ENCODE measurements around the gene RALY.
"Not testable (repeated sequence)": the region's sequence is repeated elsewhere in the genome, so short reads cannot be mapped to it uniquely, and the experiment has no call there.

The RALY gene

DNA sequence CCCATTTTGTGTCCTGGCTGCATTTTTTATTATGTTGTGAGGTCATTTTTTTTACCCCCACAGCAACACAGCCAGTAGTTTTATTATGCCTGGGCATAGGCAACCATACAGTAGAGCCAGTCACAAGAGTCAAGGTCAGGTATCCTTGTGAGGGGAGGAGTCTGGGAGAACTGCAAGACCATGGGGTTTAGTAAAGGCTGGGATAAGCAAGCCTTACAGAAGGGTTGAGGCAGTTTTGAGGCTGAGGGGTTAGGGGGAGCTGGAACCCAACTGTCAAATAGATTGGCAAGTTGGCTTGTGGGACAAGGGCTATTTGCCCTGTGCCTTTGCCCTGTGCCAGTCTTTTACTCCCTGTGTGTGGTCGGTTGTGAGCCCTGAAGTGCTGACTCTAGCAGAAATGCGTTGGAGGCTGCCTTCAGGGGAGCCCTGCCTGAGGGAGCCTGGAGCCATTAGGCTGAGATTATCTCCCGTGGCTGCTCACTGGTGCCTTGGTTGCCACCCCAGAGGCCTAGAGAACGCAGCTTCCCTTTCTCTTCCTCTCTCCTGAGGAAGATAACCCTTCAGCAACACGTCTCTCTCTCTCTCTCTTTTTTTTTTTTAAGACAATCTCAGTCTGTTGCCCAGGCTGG, 31.1 kb downstream of the RALY start:
- no peak overlapping the region for H3K4me3 ChIP-seq (ENCODE audit: control insufficient read depth, low read depth, low read length)
- TF ChIP-seq, protein P1, sequence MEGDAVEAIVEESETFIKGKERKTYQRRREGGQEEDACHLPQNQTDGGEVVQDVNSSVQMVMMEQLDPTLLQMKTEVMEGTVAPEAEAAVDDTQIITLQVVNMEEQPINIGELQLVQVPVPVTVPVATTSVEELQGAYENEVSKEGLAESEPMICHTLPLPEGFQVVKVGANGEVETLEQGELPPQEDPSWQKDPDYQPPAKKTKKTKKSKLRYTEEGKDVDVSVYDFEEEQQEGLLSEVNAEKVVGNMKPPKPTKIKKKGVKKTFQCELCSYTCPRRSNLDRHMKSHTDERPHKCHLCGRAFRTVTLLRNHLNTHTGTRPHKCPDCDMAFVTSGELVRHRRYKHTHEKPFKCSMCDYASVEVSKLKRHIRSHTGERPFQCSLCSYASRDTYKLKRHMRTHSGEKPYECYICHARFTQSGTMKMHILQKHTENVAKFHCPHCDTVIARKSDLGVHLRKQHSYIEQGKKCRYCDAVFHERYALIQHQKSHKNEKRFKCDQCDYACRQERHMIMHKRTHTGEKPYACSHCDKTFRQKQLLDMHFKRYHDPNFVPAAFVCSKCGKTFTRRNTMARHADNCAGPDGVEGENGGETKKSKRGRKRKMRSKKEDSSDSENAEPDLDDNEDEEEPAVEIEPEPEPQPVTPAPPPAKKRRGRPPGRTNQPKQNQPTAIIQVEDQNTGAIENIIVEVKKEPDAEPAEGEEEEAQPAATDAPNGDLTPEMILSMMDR (conservative IDR thresholded peaks at IDR 0.05; ENCODE audit: control insufficient read depth, insufficient read depth, low read depth, low read length): no peak

DNA sequence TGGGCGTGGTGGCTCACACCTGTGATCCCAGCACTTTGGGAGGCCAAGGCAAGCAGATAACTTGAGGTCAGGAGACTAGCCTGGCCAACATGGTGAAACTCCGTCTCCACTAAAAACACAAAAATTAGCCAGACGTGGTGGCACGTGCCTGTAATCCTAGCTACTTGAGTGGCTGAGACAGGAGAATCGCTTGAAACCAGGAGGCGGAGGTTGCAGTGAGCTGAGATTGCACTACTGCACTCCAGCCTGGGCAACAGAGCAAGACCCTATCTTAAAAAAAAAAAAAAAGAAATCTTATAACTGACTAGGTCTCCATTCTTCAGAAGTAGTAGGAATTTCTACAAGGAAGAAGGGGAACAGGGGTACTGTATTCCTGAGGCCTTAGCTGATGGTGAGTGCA, 34.3 kb downstream of the RALY start:
- DNase-seq (ENCODE audit: low read depth); H3K4me3 ChIP-seq (ENCODE audit: control insufficient read depth, low read depth, low read length): not testable (repeated sequence)

More for the DNA sequence above, 31.1 kb downstream of the RALY start:
- DNase-seq (ENCODE audit: low read depth): no peak

DNA sequence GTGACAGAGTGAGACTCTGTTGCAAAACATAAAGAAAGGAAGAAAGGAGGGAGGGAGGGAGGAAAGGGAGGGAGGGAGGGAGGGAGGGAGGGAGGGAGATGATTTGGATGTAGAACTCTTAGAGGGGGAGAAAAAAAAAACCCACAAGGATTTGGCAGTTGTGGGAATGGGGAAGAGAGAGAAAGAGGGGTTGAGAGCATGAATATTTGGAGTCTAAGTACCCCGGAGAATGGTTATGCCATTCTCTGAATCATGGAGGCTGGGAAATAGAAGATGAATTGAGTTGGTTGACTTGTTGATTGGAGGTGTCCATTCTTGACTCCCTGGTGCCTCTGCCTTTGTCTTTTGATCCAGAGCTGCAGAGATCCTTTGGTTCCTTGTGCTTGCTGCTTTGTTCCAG, 35.7 kb downstream of the RALY start:
- TF ChIP-seq, protein P1 (conservative IDR thresholded peaks at IDR 0.05; ENCODE audit: control insufficient read depth, insufficient read depth, low read depth, low read length): no peak

DNA sequence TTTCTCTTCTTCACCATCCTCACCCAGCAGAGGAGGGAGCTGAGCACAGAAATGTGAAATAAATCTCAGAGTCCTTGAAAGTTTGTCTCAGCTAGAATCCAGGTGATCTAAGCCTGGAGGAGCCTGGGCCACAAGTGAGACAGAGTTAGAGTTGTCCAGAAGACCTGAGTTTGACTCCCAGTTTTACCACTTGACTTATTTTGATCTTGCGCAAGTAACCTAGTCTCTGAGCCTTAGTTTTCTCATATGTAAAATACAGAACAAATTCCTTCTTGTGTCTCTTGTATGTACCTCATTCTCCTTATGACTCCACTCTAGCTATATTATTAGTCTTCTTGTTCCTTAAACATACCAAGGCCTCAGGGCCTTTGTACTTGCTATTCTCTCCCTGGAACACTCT, 36.7 kb downstream of the RALY start:
- TF ChIP-seq, protein P1 (conservative IDR thresholded peaks at IDR 0.05; ENCODE audit: control insufficient read depth, insufficient read depth, low read depth, low read length): no peak
- DNase-seq (ENCODE audit: low read depth): no peak

More for the DNA sequence above, 35.7 kb downstream of the RALY start:
- no peak overlapping the region for H3K4me3 ChIP-seq (ENCODE audit: control insufficient read depth, low read depth, low read length)
- no peak for DNase-seq (ENCODE audit: low read depth)

DNA sequence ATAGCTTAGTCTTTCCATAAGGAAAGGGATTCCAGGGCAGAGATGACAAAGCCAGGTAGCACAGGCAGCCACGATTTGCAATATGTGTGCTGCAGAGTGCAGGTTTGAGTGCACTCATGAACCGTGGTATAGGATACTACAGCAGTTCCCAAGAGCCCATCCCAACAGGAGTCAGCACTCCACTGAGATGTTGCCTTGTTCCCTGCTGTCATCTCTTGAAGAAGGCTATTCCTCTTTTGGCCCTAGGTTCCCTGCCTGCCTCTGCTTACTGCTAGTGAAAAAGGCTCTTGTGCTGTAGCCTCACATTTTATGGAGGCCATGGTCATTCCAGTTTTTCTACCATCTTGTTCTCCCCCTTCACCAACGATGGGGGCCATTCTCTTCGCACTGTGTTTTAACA, 40.2 kb downstream of the RALY start:
- H3K4me3 ChIP-seq (ENCODE audit: control insufficient read depth, low read depth, low read length): no peak overlapping the region
- TF ChIP-seq, protein P1 (conservative IDR thresholded peaks at IDR 0.05; ENCODE audit: control insufficient read depth, insufficient read depth, low read depth, low read length): no peak
- DNase-seq (ENCODE audit: low read depth): no peak

More for the DNA sequence above, 36.7 kb downstream of the RALY start:
- no peak overlapping the region for H3K4me3 ChIP-seq (ENCODE audit: control insufficient read depth, low read depth, low read length)

DNA sequence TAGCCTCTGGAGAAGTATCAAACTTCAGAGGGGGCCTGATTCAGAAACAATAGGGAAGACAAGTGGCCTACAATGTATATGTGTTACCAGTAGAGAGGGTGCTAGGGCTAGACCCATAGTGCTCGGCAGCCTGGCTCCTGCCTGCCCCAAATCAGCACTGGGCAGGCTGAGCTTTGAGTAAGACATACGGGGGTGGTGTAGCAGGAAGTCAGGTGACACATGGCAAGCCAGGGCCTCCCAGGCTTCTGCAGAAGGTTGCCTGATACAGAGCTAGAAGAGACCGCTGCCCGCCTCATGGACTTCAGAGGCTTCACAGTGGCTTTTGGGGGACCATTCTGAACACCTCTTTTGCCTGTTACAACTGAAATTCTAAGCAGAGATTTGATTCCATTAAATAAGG, 43.4 kb downstream of the RALY start:
- no peak overlapping the region for H3K4me3 ChIP-seq (ENCODE audit: control insufficient read depth, low read depth, low read length)
- TF ChIP-seq, protein P1 (conservative IDR thresholded peaks at IDR 0.05; ENCODE audit: control insufficient read depth, insufficient read depth, low read depth, low read length): no peak
- DNase-seq (ENCODE audit: low read depth): no peak

DNA sequence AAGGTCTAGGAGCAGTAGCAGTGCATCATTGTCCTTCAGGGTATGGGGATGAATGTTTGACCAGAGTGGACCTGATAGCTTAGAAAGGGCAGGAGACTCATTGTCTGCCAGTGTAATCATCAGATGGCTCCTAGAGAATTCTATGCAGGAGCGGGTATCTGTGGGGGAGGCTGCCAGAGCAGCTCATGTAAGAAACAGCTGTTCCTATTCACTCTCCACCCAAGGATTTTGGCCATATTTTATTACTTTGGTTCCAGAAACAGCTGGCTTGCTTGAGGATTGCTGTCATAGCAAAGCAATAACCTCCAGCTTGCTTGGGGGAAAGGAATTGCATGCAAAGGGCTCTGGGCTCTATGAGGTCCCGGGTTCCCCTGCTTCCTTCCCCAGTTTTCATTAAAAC, 44.1 kb downstream of the RALY start:
- H3K4me3 ChIP-seq (ENCODE audit: control insufficient read depth, low read depth, low read length): no peak overlapping the region
- peak; percentile 37 for DNase-seq (ENCODE audit: low read depth)
- TF ChIP-seq, protein P1 (conservative IDR thresholded peaks at IDR 0.05; ENCODE audit: control insufficient read depth, insufficient read depth, low read depth, low read length): no peak
